HL-60 (cell line): ENCODE data around the gene C5orf24.

ENCODE experiments used
- CTCF ChIP-seq: IDR thresholded peaks from one replicate; pipeline ENCODE4 v1.5.1; 2011; ENCODE audit warnings: low read length, control low read depth, inconsistent platforms; ENCODE audit not compliant: insufficient read depth
- POLR2AphosphoS5 ChIP-seq: IDR thresholded peaks from 2 replicates; pipeline ENCODE4 v1.6.1; 2012; ENCODE audit warnings: low read depth
- TF ChIP-seq, protein P1 (sequence below): IDR thresholded peaks from 2 replicates; pipeline ENCODE4 v1.6.1; 2012; ENCODE audit warnings: low read depth; ENCODE audit not compliant: insufficient replicate concordance

DNA sequence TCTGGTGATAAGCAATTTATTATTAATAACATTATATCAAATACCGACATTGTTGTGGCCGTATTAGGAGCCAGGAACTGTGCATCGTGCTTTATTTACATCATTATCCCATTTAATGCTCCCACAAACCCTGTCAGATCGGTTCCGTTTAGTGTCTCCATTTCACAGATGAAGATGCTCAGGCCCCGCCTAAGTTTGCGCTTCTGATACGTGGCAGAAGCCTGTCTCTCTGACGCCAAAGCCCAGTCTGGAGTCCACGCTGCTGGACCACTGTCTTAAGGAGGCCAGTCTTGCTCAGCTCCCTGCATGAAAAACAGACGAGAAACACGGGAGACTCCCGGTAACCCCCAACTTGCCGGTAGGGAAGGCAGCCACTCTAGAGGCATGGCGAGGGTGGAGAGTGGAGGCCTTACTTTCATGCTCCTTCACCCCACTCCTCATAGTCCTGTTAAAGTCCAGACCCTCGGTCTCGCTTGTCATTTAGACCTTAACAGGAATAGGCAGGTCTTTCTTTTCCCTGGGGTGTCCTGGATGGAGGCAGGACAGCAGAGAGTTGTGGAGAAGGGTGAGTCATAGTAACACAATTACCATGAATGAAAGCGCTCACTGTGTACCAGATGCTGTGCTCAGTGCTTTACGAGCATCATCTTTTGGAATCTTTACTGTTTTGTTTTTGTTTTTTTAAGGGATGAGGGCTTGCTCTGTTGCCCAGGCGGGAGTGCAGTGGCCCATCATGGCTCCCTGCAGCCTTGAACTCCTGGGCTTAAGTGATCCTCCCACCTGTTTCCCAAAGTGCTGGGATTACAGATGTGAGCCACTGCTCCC is 29.3 kb downstream of the C5orf24 start:
- TF ChIP-seq CTCF = no peak
- TF ChIP-seq POLR2AphosphoS5 = no peak
- TF ChIP-seq, protein P1, sequence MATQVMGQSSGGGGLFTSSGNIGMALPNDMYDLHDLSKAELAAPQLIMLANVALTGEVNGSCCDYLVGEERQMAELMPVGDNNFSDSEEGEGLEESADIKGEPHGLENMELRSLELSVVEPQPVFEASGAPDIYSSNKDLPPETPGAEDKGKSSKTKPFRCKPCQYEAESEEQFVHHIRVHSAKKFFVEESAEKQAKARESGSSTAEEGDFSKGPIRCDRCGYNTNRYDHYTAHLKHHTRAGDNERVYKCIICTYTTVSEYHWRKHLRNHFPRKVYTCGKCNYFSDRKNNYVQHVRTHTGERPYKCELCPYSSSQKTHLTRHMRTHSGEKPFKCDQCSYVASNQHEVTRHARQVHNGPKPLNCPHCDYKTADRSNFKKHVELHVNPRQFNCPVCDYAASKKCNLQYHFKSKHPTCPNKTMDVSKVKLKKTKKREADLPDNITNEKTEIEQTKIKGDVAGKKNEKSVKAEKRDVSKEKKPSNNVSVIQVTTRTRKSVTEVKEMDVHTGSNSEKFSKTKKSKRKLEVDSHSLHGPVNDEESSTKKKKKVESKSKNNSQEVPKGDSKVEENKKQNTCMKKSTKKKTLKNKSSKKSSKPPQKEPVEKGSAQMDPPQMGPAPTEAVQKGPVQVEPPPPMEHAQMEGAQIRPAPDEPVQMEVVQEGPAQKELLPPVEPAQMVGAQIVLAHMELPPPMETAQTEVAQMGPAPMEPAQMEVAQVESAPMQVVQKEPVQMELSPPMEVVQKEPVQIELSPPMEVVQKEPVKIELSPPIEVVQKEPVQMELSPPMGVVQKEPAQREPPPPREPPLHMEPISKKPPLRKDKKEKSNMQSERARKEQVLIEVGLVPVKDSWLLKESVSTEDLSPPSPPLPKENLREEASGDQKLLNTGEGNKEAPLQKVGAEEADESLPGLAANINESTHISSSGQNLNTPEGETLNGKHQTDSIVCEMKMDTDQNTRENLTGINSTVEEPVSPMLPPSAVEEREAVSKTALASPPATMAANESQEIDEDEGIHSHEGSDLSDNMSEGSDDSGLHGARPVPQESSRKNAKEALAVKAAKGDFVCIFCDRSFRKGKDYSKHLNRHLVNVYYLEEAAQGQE = no peak
